Measurements from ENCODE around the gene NMRAL1.

GRCh38 chr16:4491898-4492297 lies 17.5 kb upstream of the NMRAL1 start:
- TF ChIP-seq RAD21 (IDR thresholded peaks at IDR 0.05; ENCODE audit: insufficient read depth, low read depth, low read length): no peak
- no peak for TF ChIP-seq POLR2AphosphoS5 (IDR thresholded peaks at IDR 0.05; ENCODE audit: low read length)
- TF ChIP-seq EZH2 (IDR thresholded peaks at IDR 0.05; ENCODE audit: borderline replicate concordance, control insufficient read depth, low read depth, low read length): no peak
- no peak for TF ChIP-seq CTCF (IDR thresholded peaks at IDR 0.05 in 2 of 3, conservative IDR thresholded peaks at IDR 0.05 in 1 of 3; ENCODE audit: control insufficient read depth in 2 of 3, extremely low read depth in 1 of 3, insufficient read depth in 1 of 3, low read depth in 3 of 3, low read length in 3 of 3)
- no peak for TF ChIP-seq MTA3 (IDR thresholded peaks at IDR 0.05; ENCODE audit: borderline replicate concordance, low read length)
- TF ChIP-seq CEBPB (IDR thresholded peaks at IDR 0.05; ENCODE audit: borderline replicate concordance in 1 of 2, low read depth in 2 of 2, low read length in 2 of 2): no peak
- TF ChIP-seq POLR2A (IDR thresholded peaks at IDR 0.05; ENCODE audit: low read depth, low read length): no peak
- no peak for TF ChIP-seq ZBTB4 (CRISPR knock-in tag; IDR thresholded peaks at IDR 0.05)
- TF ChIP-seq ZNF274 (IDR thresholded peaks at IDR 0.05; ENCODE audit: insufficient read depth, insufficient read length): no peak
- no peak for TF ChIP-seq MYC (IDR thresholded peaks at IDR 0.05; ENCODE audit: insufficient read depth, insufficient read length, insufficient replicate concordance, low read length, severe bottlenecking)
- TF ChIP-seq SUZ12 (IDR thresholded peaks at IDR 0.05; ENCODE audit: unreplicated experiment): no peak

Data from GM12878 (cell line).